ENCODE data around the gene MED15.

The MED15 gene

DNA sequence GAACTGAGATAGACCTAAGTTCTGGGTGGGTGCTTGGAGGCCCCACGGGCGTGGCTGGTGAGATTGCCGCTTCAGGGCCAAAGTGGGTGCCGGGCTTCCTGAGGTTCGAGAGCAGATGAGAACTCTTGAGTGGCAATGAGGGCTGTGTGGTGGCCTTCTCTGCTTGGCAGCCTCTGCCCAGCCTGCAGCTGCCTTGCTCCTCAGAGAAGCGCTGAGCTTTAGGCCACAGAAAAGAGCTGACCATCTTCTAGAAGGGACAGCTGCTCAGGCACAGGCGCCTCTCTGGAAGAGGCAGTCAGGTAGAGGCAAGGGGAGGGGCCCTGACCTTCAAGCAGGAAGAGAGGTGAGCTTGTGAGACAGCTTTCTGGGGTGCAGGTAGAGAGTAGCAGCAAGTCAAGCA lies 72.8 kb downstream of the MED15 start:
- no peak overlapping the region for H3K4me3 ChIP-seq (ENCODE audit: low read length)
- no peaks in the 10 kb centered on the region for H3K27me3 ChIP-seq (ENCODE audit: insufficient read depth, low read length)
- no peaks in the 10 kb centered on the region for H3K4me1 ChIP-seq (ENCODE audit: insufficient read depth, low read length)
- H3K9me3 ChIP-seq (ENCODE audit: insufficient read depth, low read depth, low read length) = no peaks in the 10 kb centered on the region
- peaks cover 59% of the 10 kb centered on the region for H3K36me3 ChIP-seq (ENCODE audit: insufficient read depth, low read depth, low read length)
- H3K9ac ChIP-seq (ENCODE audit: low read depth, low read length) = no peak overlapping the region
- no peak overlapping the region for H3K27ac ChIP-seq (ENCODE audit: low read length)

DNA sequence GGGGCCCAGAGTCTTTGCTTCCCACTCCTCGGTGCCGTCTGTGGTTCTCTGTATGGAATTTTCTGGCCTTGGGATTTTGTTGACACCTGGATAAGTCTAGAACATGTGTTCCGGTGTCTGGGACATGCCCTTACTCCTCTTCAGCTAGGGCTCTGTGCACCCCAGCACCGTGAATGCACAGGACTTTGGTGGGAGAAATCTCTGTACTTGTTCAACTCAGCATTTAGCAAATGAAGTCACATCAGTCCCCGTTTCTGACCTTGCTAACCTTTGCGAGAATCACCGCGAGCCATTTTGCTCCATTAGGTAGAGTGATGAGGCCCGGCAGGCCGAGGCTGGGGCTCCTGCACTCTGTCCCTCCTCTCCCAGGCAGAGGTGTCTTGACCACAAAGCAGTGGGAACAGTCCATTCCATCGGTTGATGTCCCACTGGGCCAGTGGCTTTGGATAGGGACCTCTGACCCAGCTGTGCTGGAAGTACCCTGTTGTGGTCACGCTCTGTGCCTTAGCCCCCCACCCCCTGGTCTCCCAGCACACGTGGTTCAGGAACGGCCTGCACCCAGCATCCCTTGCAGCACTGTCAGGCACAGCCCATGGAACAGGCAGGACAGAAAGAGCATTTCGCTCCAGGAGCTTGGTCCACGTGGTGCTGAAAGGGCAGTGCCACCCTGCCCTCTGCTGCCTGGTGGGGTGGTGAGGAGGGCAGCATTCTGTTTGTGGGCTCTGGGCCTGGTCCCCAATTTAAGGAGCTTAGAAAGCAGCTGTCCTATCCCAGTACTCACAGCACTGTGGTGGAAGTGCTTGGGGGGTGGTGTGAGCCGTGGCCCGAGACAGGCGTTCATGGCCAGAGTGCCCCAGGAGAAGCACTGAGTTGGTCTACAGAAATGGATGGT lies 73.4 kb downstream of the MED15 start:
- H3K9me3 ChIP-seq (ENCODE audit: insufficient read depth, low read depth, low read length) = no peaks in the 10 kb centered on the region
- H3K9ac ChIP-seq (ENCODE audit: low read depth, low read length) = no peak overlapping the region
- H3K36me3 ChIP-seq (ENCODE audit: insufficient read depth, low read depth, low read length) = peaks cover 61% of the 10 kb centered on the region

DNA sequence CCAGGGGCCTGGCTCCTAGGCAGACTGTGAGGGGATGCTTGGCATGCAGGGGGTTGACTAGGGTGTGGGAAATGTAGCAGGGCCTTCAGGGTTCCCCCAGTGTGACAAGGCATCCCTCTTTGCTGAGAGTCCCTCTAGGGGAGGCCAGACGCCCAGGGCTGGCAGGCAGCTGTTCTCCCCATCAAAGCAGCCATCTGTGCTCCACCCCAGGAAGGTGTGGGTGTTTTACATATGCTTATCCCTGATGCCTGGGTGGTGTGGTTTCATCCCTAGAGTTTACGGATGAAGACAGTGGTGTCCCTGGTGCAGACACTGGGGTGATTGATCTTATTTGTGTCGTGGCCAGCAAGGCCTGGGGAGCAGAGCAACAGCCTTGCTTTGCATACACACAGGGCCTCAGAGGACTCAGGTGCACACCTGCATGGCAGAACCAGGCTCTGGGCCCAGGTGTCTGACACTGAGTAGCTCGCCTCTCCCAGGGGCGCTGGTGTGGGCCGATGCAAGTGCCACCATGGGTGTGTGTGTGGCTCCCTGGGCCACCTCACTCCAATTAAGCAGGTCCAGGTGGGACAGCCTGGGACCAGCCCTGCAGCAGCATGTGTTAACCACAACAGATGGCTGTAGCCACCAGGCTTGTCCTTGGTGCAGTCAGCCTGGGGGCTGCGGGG lies 74.2 kb downstream of the MED15 start:
- Histone ChIP-seq H3K4me3 (ENCODE audit: low read length) (no peak overlapping the region), H3K36me3 (ENCODE audit: insufficient read depth, low read depth, low read length) (peaks cover 61% of the 10 kb centered on the region), H3K4me1 (ENCODE audit: insufficient read depth, low read length) (no peaks in the 10 kb centered on the region), H3K9ac (ENCODE audit: low read depth, low read length) (no peak overlapping the region), H3K27ac (ENCODE audit: low read length) (no peak overlapping the region), H3K27me3 (ENCODE audit: insufficient read depth, low read length) (no peaks in the 10 kb centered on the region), H3K9me3 (ENCODE audit: insufficient read depth, low read depth, low read length) (no peaks in the 10 kb centered on the region)

More for the DNA sequence above, 73.4 kb downstream of the MED15 start:
- Histone ChIP-seq H3K4me1 (ENCODE audit: insufficient read depth, low read length) (no peaks in the 10 kb centered on the region), H3K4me3 (ENCODE audit: low read length) (no peak overlapping the region), H3K27ac (ENCODE audit: low read length) (no peak overlapping the region), H3K27me3 (ENCODE audit: insufficient read depth, low read length) (no peaks in the 10 kb centered on the region)

DNA sequence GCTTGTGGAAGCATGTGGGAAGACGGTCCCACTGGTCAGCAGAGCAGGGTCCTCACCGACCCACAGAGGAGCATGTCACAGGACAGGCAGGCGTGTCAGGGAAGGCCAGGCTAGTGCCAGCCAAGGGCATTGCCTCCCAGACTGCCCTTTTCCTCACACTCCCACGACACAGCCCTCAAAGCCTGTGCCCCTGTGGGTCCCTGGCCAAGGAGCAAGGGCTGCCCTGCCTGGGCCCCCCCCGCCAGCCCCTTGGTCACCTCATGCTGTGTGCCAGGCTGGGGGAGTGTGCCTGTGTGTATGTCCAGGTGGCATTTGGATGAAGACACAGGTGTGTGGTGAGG lies 74.7 kb downstream of the MED15 start:
- Histone ChIP-seq H3K9ac (ENCODE audit: low read depth, low read length) (no peak overlapping the region), H3K36me3 (ENCODE audit: insufficient read depth, low read depth, low read length) (peaks cover 62% of the 10 kb centered on the region), H3K4me1 (ENCODE audit: insufficient read depth, low read length) (no peaks in the 10 kb centered on the region), H3K4me3 (ENCODE audit: low read length) (no peak overlapping the region), H3K27me3 (ENCODE audit: insufficient read depth, low read length) (no peaks in the 10 kb centered on the region), H3K27ac (ENCODE audit: low read length) (no peak overlapping the region), H3K9me3 (ENCODE audit: insufficient read depth, low read depth, low read length) (no peaks in the 10 kb centered on the region)

DNA sequence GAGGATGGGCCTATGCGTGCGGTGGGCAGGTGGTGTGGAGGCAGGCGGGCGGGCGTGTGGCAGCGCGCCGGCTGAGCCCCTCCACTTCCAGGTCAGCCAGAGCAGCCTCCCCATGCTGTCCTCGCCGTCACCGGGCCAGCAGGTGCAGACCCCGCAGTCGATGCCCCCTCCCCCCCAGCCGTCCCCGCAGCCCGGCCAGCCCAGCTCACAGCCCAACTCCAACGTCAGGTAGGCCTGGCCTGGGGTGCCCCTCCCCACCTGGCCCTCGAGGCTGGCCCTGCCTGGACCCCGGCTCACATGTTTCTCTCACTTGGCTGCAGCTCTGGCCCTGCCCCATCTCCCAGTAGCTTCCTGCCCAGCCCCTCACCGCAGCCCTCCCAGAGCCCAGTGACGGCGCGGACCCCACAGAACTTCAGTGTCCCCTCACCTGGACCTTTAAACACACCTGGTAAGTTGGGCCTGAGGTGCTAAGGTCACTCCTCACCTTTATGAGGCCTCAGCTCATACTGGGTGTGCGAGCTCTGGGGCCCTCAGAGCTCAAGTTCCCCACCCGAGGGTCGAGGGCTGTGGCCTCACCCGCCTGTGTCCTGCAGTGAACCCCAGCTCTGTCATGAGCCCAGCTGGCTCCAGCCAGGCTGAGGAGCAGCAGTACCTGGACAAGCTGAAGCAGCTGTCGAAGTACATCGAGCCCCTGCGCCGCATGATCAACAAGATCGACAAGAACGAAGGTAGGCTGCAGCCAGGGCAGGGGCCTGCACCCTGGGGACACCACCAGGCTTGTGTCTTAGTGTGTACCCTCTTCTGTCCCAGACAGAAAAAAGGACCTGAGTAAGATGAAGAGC lies 75.3 kb downstream of the MED15 start:
- no peak overlapping the region for H3K9ac ChIP-seq (ENCODE audit: low read depth, low read length)
- H3K4me1 ChIP-seq (ENCODE audit: insufficient read depth, low read length) = no peaks in the 10 kb centered on the region
- H3K36me3 ChIP-seq (ENCODE audit: insufficient read depth, low read depth, low read length) = peaks cover 60% of the 10 kb centered on the region

DNA sequence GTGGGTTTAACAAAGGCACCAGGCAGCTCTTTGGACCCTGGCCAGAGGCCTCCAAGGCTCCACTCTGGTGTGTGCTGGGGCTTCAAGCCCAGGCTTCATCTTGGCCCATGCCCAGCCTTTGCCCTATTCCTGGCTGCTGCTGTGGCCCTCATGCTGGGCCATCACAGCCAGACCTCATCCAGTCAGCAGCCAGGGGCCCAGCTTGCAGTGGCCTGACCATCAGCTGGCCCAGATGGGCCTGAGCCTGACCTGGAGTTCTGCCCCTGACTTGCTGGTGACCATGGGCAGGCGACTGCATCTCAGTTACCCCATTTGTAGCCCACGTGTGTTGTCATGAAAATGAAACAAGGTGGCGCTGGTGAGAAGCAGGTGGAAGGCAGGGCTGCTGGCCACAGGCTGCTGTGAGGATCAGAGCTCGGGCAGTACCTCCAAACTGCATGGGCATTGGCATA lies 76.1 kb downstream of the MED15 start:
- no peaks in the 10 kb centered on the region for H3K4me1 ChIP-seq (ENCODE audit: insufficient read depth, low read length)
- H3K4me3 ChIP-seq (ENCODE audit: low read length) = no peak overlapping the region
- H3K36me3 ChIP-seq (ENCODE audit: insufficient read depth, low read depth, low read length) = peaks cover 53% of the 10 kb centered on the region
- no peak overlapping the region for H3K9ac ChIP-seq (ENCODE audit: low read depth, low read length)
- H3K9me3 ChIP-seq (ENCODE audit: insufficient read depth, low read depth, low read length) = no peaks in the 10 kb centered on the region
- no peak overlapping the region for H3K27ac ChIP-seq (ENCODE audit: low read length)
- H3K27me3 ChIP-seq (ENCODE audit: insufficient read depth, low read length) = no peaks in the 10 kb centered on the region

More for the DNA sequence above, 75.3 kb downstream of the MED15 start:
- Histone ChIP-seq H3K9me3 (ENCODE audit: insufficient read depth, low read depth, low read length) (no peaks in the 10 kb centered on the region), H3K27ac (ENCODE audit: low read length) (no peak overlapping the region), H3K27me3 (ENCODE audit: insufficient read depth, low read length) (no peaks in the 10 kb centered on the region), H3K4me3 (ENCODE audit: low read length) (no peak overlapping the region)

DNA sequence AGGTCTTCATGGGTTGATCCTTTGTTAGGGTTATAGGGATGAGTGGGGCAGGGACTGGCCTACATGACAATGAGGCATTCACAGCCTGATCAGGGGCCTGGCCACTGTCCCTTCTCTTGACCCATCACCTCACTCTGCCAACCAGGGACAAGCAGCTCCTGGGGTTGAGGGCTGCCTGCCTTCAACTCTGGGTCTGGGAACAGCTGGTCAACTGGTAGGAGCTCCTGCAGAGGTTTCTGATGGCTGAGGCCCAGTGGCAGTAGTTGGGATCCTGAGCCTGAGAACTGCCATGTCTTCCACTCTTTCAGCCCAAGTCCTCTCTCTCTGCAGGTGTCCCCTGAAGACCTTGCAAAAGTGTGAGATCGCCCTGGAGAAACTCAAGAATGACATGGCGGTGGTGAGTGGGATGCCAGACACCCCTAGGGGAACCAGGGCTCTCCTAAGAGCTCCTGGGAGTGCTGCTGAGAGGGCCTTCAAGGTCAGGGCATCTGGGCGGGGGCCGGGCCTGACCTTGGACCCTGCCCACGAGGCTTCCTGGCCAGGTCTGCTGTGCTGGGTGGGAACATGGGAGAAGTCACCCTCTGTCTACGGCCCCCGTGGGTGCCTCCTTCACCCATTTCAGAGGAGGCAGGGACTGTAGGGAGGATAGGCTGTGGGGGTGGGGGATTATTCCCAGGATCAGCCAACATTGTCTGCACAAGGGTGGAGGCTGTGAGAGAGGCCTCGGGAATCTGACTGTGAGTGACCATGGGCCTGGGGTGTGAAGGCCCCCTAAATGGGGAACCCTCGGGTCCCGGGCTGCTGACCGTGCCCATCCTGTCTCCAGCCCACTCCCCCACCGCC lies 76.8 kb downstream of the MED15 start:
- Histone ChIP-seq H3K27me3 (ENCODE audit: insufficient read depth, low read length) (no peaks in the 10 kb centered on the region), H3K36me3 (ENCODE audit: insufficient read depth, low read depth, low read length) (peaks cover 46% of the 10 kb centered on the region), H3K4me1 (ENCODE audit: insufficient read depth, low read length) (no peaks in the 10 kb centered on the region), H3K9ac (ENCODE audit: low read depth, low read length) (no peak overlapping the region), H3K4me3 (ENCODE audit: low read length) (no peak overlapping the region), H3K27ac (ENCODE audit: low read length) (no peak overlapping the region), H3K9me3 (ENCODE audit: insufficient read depth, low read depth, low read length) (no peaks in the 10 kb centered on the region)

DNA sequence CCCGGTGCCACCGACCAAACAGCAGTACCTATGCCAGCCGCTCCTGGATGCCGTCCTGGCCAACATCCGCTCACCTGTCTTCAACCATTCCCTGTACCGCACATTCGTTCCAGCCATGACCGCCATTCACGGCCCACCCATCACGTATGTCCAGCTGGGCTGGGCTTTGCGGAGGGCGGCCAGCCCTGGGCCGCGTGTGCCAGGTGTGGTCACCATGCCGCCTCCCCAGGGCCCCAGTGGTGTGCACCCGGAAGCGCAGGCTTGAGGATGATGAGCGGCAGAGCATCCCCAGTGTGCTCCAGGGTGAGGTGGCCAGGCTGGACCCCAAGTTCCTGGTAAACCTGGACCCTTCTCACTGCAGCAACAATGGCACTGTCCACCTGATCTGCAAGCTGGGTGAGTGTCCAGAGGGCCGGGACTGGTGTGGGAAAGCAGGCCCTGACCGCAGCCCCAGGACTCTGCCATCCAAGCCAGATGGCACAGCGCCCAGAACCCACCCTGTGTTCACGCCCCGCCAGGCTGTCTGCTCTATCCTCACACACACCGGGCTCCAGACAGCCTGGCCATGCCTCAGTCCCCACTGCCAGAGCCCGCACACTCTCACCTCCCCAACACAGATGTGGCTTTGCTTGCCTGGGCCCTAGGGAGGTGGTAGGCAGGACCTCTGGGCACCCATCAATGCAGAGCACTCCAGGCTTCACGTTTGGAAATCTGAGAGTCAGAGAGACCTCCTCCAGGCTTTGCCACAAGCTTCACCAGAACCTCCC lies 77.6 kb downstream of the MED15 start:
- Histone ChIP-seq H3K36me3 (ENCODE audit: insufficient read depth, low read depth, low read length) (peaks cover 46% of the 10 kb centered on the region), H3K4me1 (ENCODE audit: insufficient read depth, low read length) (no peaks in the 10 kb centered on the region), H3K9me3 (ENCODE audit: insufficient read depth, low read depth, low read length) (no peaks in the 10 kb centered on the region), H3K9ac (ENCODE audit: low read depth, low read length) (no peak overlapping the region), H3K4me3 (ENCODE audit: low read length) (no peak overlapping the region), H3K27ac (ENCODE audit: low read length) (no peak overlapping the region), H3K27me3 (ENCODE audit: insufficient read depth, low read length) (no peaks in the 10 kb centered on the region)

DNA sequence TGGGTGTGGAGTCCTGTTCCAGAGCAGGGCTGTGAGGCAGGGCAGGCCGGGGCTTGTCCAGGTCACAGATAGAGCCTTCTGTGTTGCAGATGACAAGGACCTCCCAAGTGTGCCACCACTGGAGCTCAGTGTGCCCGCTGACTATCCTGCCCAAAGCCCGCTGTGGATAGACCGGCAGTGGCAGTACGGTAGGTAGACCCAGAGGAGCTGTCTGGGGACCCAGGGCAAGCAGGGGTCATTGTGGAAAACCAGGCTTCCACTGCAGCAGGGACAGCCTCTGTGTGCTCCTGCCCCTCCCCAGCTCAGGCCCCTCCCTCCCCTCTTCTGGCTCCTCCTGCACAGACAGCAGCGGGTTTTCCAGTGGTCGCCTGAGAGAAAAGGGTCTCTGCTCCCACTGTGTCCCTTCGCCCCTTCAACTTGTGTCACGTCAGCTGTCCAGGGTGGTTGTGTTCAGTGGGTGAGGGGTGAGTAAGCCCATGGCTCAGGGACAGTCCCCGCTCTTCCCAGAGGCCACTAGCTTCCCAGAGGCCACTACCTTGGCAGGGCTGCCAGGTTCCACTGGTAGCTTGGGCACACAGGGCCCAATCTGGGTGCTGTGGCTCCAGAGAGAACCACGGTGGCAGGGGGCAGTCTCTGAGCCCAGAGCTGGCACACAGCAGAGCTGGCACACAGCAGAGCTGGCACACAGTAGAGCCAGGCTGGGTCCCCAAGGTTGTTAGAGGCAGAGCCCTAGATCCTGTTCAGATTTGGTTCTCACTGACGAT lies 78.4 kb downstream of the MED15 start:
- no peaks in the 10 kb centered on the region for H3K9me3 ChIP-seq (ENCODE audit: insufficient read depth, low read depth, low read length)
- no peaks in the 10 kb centered on the region for H3K4me1 ChIP-seq (ENCODE audit: insufficient read depth, low read length)
- no peaks in the 10 kb centered on the region for H3K27me3 ChIP-seq (ENCODE audit: insufficient read depth, low read length)
- no peak overlapping the region for H3K9ac ChIP-seq (ENCODE audit: low read depth, low read length)
- no peak overlapping the region for H3K4me3 ChIP-seq (ENCODE audit: low read length)
- H3K27ac ChIP-seq (ENCODE audit: low read length) = no peak overlapping the region
- H3K36me3 ChIP-seq (ENCODE audit: insufficient read depth, low read depth, low read length) = peaks cover 46% of the 10 kb centered on the region

DNA sequence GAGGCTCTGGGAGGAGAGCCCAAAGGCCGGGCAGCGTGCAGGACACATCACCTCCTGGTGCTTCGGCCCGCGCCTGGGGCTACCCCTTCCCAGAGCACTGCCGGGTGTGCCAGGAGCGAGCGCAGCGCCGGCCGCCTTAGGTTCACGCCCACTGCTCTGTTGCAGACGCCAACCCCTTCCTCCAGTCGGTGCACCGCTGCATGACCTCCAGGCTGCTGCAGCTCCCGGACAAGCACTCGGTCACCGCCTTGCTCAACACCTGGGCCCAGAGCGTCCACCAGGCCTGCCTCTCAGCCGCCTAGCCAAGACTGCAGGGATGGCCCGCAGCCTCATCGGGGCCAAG lies 79.0 kb downstream of the MED15 start:
- no peaks in the 10 kb centered on the region; the same call in 1 of the 2 replicates for H3K4me1 ChIP-seq (ENCODE audit: insufficient read depth, low read length)
- H3K4me3 ChIP-seq (ENCODE audit: low read length) = no peak overlapping the region
- H3K9me3 ChIP-seq (ENCODE audit: insufficient read depth, low read depth, low read length) = no peaks in the 10 kb centered on the region
- no peaks in the 10 kb centered on the region for H3K27me3 ChIP-seq (ENCODE audit: insufficient read depth, low read length)
- H3K27ac ChIP-seq (ENCODE audit: low read length) = no peak overlapping the region
- no peak overlapping the region for H3K9ac ChIP-seq (ENCODE audit: low read depth, low read length)
- peaks cover 46% of the 10 kb centered on the region for H3K36me3 ChIP-seq (ENCODE audit: insufficient read depth, low read depth, low read length)

Data from iPS-20b (cell line).